ENCODE data around the gene DTD1. TPM values are rescaled to one million over a fixed set of nuclear protein-coding genes. Genes with fewer than 3 reads are reported as not detected.

Gene DTD1
- total and polyA plus RNA-seq, 11 donors = 8.0 to 30.3 (median 15.6) TPM

GRCh38 chr20:18684775-18685174, 96.9 kb downstream of the DTD1 start:
- no peaks in the 10 kb centered on the region for H3K27me3 ChIP-seq
- no peaks in the 10 kb centered on the region for H3K36me3 ChIP-seq
- ATAC-seq = no peak
- H3K27ac ChIP-seq = no peak overlapping the region
- intact Hi-C loops (cut with DNase I) = no loop called here
- H3K9me3 ChIP-seq = no peaks in the 10 kb centered on the region
- WGBS, 4 donors = 93 to 97% (median 95%) methylated on average over 2 of the region's 2 CpGs
- TF ChIP-seq POLR2A (IDR thresholded peaks at IDR 0.05) = no peak
- TF ChIP-seq CTCF (IDR thresholded peaks at IDR 0.05) = no peak
- DNase-seq = no peak
- H3K4me1 ChIP-seq = no peaks in the 10 kb centered on the region
- H3K4me3 ChIP-seq = no peak overlapping the region

- H3K27me3 ChIP-seq = no peaks in the 10 kb centered on the region
- no peaks in the 10 kb centered on the region for H3K9me3 ChIP-seq
- DNase-seq = no peak
- TF ChIP-seq POLR2A (IDR thresholded peaks at IDR 0.05) (no peak), CTCF (IDR thresholded peaks at IDR 0.05) (no peak)
- H3K4me1 ChIP-seq = no peaks in the 10 kb centered on the region
- no peaks in the 10 kb centered on the region for H3K36me3 ChIP-seq
- intact Hi-C loops (cut with DNase I) = no loop called here
- ATAC-seq = no peak
- H3K27ac ChIP-seq = no peak overlapping the region
- no peak overlapping the region for H3K4me3 ChIP-seq
- 95 to 96% (median 96%) methylated on average over 4 to 5 of the region's 5 CpGs for WGBS, 4 donors
Measured at GRCh38 chr20:18685406-18685805, 97.6 kb downstream of the DTD1 start.

- no peaks in the 10 kb centered on the region for H3K9me3 ChIP-seq
- no peaks in the 10 kb centered on the region for H3K36me3 ChIP-seq
- H3K27ac ChIP-seq = no peak overlapping the region
- DNase-seq = no peak
- no peak overlapping the region for H3K4me3 ChIP-seq
- TF ChIP-seq POLR2A (IDR thresholded peaks at IDR 0.05) (no peak), CTCF (IDR thresholded peaks at IDR 0.05) (no peak)
- ATAC-seq = no peak
- no peaks in the 10 kb centered on the region for H3K27me3 ChIP-seq
- H3K4me1 ChIP-seq = no peaks in the 10 kb centered on the region
- intact Hi-C loops (cut with DNase I) = no loop called here
- 86 to 96% (median 94%) methylated on average over 1 of the region's 1 CpG for WGBS, 4 donors
Measured at GRCh38 chr20:18686696-18687095, 98.8 kb downstream of the DTD1 start.

- ATAC-seq = no peak
- no peak for DNase-seq
- Histone ChIP-seq H3K4me3 (no peak overlapping the region), H3K4me1 (no peaks in the 10 kb centered on the region), H3K9me3 (no peaks in the 10 kb centered on the region), H3K27ac (no peak overlapping the region), H3K27me3 (no peaks in the 10 kb centered on the region), H3K36me3 (no peaks in the 10 kb centered on the region)
- 53 to 69% (median 60%) methylated on average over 3 of the region's 3 CpGs for WGBS, 4 donors
- intact Hi-C loops (cut with DNase I) = no loop called here
- TF ChIP-seq POLR2A (IDR thresholded peaks at IDR 0.05) (no peak), CTCF (IDR thresholded peaks at IDR 0.05) (no peak)
Measured at GRCh38 chr20:18688676-18689075, 100.8 kb downstream of the DTD1 start.

Data from heart left ventricle (tissue), 16 donors.